NCI-H460 (cell line): ENCODE results near the gene RIPK3. TPM values are rescaled to one million over a fixed set of nuclear protein-coding genes. Genes with fewer than 3 reads are reported as not detected.

Experiments used
- small RNA-seq, 2 experiments: library from RNA; depleted of rRNA; stranded (forward); fragments of <200 nt; gene quantifications; one replicate each; pipeline ENCODE3, GENCODE V24; 2014
- total RNA-seq: library from RNA; depleted of rRNA; stranded (reverse); fragments of >200 nt; shearing (Covaris generic); gene quantifications from 2 replicates; pipeline ENCODE4 v1.2.3, GENCODE V29; 2014; rRNA removed

RIPK3 gene
- total RNA-seq, 1 experiment from 2014 or later, result not detected

Small RNA genes lying within 50 kb of the gene (small RNA-seq; reads per million reads assigned to genes)
- gene RF00026, result 0 reads per million in 2 experiments

Other genes with a start within 250 kb of the RIPK3 start
- gene PCK2, start 245.7 kb downstream of the RIPK3 start, total RNA-seq, result 35.8 and 40.8 TPM in 2 replicates
- gene DCAF11, start 225.2 kb downstream of the RIPK3 start, total RNA-seq, result 49.6 and 54.1 TPM in 2 replicates
- 1.4 and 1.6 TPM in 2 replicates for gene NRL, start 225.0 kb downstream of the RIPK3 start, total RNA-seq
- 0.45 and 0.84 TPM in 2 replicates for gene FITM1, start 209.3 kb downstream of the RIPK3 start, total RNA-seq
- 160 and 177 TPM in 2 replicates for gene PSME1, start 203.8 kb downstream of the RIPK3 start, total RNA-seq
- 29.6 and 33.5 TPM in 2 replicates for gene EMC9, start 198.4 kb downstream of the RIPK3 start, total RNA-seq
- 204 and 205 TPM in 2 replicates for gene PSME2, start 193.4 kb downstream of the RIPK3 start, total RNA-seq
- gene RNF31, start 192.5 kb downstream of the RIPK3 start, total RNA-seq, result 32.0 and 35.1 TPM in 2 replicates
- 14.9 and 16.8 TPM in 2 replicates for gene IRF9, start 178.7 kb downstream of the RIPK3 start, total RNA-seq
- gene REC8, start 167.9 kb downstream of the RIPK3 start, total RNA-seq, result 1.4 and 4.6 TPM in 2 replicates
- gene IPO4, start 151.2 kb downstream of the RIPK3 start, total RNA-seq, result 38.9 and 48.8 TPM in 2 replicates
- 61.4 and 63.5 TPM in 2 replicates for gene TM9SF1, start 144.6 kb downstream of the RIPK3 start, total RNA-seq
- gene TSSK4, start 134.3 kb downstream of the RIPK3 start, total RNA-seq, result 0.20 TPM in 1 of 2 replicates, not detected in the other
- gene CHMP4A, start 126.5 kb downstream of the RIPK3 start, total RNA-seq, result 51.2 and 82.4 TPM in 2 replicates
- gene MDP1, start 123.9 kb downstream of the RIPK3 start, total RNA-seq, result 15.0 and 20.2 TPM in 2 replicates
- gene NEDD8, start 107.6 kb downstream of the RIPK3 start, total RNA-seq, result 207 and 223 TPM in 2 replicates
- 88.7 and 89.5 TPM in 2 replicates for gene GMPR2, start 107.1 kb downstream of the RIPK3 start, total RNA-seq
- 46.9 and 48.7 TPM in 2 replicates for gene TINF2, start 97.4 kb downstream of the RIPK3 start, total RNA-seq
- 5.2 TPM in 2 replicates for gene TGM1, start 76.8 kb downstream of the RIPK3 start, total RNA-seq
- gene RABGGTA, start 68.4 kb downstream of the RIPK3 start, total RNA-seq, result 32.2 and 34.2 TPM in 2 replicates
- 8.5 and 9.6 TPM in 2 replicates for gene DHRS1, start 40.2 kb downstream of the RIPK3 start, total RNA-seq
- gene NOP9, start 40.1 kb downstream of the RIPK3 start, total RNA-seq, result 16.2 and 16.6 TPM in 2 replicates
- not detected in 2 replicates for gene CIDEB, start 32.0 kb downstream of the RIPK3 start, total RNA-seq
- gene LTB4R2, start 29.9 kb downstream of the RIPK3 start, total RNA-seq, result 7.7 and 8.6 TPM in 2 replicates
- 11.1 and 13.4 TPM in 2 replicates for gene LTB4R, start 28.5 kb downstream of the RIPK3 start, total RNA-seq
- gene ADCY4, start 4.9 kb downstream of the RIPK3 start, total RNA-seq, result 0.40 TPM in 1 of 2 replicates, not detected in the other
- gene NFATC4, start 28.2 kb upstream of the RIPK3 start, total RNA-seq, result 17.7 and 23.6 TPM in 2 replicates
- 0.12 and 0.17 TPM in 2 replicates for gene NYNRIN, start 59.0 kb upstream of the RIPK3 start, total RNA-seq
- 1.1 and 1.2 TPM in 2 replicates for gene CBLN3, start 89.7 kb upstream of the RIPK3 start, total RNA-seq
- 51.1 and 58.3 TPM in 2 replicates for gene KHNYN, start 90.0 kb upstream of the RIPK3 start, total RNA-seq
- 22.6 and 24.7 TPM in 2 replicates for gene SDR39U1, start 102.8 kb upstream of the RIPK3 start, total RNA-seq
- not detected in 2 replicates for gene CMA1, start 168.3 kb upstream of the RIPK3 start, total RNA-seq
- not detected in 2 replicates for gene CTSG, start 236.3 kb upstream of the RIPK3 start, total RNA-seq